ENCODE results near the gene SIAH1. TPM values are rescaled to one million over a fixed set of nuclear protein-coding genes. Genes with fewer than 3 reads are reported as not detected.

The SIAH1 gene
- polyA plus RNA-seq, 1 donor (not counting 4 experiments of a cell fraction or from before 2014, with no cell fraction given): 19.0 TPM

DNA sequence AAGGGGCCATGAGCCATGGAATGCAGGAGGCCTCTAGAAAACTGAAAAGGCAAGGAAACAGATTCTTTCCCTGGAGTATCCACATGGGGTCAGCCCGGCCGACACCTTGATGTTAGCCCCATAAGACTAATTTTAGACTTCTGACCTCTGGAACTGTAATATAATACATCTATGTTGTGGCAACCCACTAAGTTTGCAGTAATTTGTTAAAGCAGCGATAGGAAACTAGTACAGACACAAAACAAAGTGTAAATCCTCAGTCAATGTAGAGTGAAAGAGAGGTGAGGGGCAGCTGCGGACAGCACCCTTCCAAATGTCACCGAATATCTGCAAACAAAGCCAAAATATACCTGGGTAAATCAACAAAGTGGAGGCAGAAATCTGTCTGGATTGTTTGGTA lies 7.2 kb upstream of the SIAH1 start:
- Histone ChIP-seq H3K27me3 (ENCODE audit: control insufficient read depth, extremely low read depth, insufficient read depth, low read length) (no peaks in the 10 kb centered on the region), H3K36me3 (ENCODE audit: control insufficient read depth in 2 of 2, extremely low read depth in 1 of 2, insufficient read depth in 2 of 2, low read length in 2 of 2) (no peaks in the 10 kb centered on the region), H3K9ac (ENCODE audit: control insufficient read depth, extremely low read depth, insufficient read depth, low read length) (no peak overlapping the region), H3K9me3 (ENCODE audit: control insufficient read depth, low read depth, low read length) (no peaks in the 10 kb centered on the region), H2AFZ (ENCODE audit: control insufficient read depth, low read length) (no peak overlapping the region), H3K27ac (ENCODE audit: control insufficient read depth, insufficient read depth, low read length) (no peak overlapping the region), H3K4me3 (ENCODE audit: control insufficient read depth in 2 of 3, extremely low read depth in 1 of 3, insufficient read depth in 2 of 3, low read depth in 1 of 3, low read length in 3 of 3) (no peak overlapping the region), H3K4me2 (ENCODE audit: control insufficient read depth, extremely low read depth, insufficient read depth, low read depth, low read length) (no peak overlapping the region), H4K20me1 (ENCODE audit: control insufficient read depth, extremely low read depth, insufficient read depth, low read length) (no peaks in the 10 kb centered on the region), H3K79me2 (ENCODE audit: control insufficient read depth, insufficient read depth, low read length) (no peaks in the 10 kb centered on the region), H3K4me1 (ENCODE audit: control insufficient read depth, extremely low read depth, insufficient read depth, low read length) (peaks cover 5% of the 10 kb centered on the region), H3K9me1 (ENCODE audit: control insufficient read depth, extremely low read depth, insufficient read depth, low read length) (no peaks in the 10 kb centered on the region)
- FAIRE-seq: no peak
- dilution Hi-C loops (cut with MboI; ENCODE audit: extremely low pct_ligation_motif_present, low sequenced_read_pairs): no loop called here
- no peak for DNase-seq (ENCODE audit: low read depth, low spot score)
- TF ChIP-seq, protein P1, sequence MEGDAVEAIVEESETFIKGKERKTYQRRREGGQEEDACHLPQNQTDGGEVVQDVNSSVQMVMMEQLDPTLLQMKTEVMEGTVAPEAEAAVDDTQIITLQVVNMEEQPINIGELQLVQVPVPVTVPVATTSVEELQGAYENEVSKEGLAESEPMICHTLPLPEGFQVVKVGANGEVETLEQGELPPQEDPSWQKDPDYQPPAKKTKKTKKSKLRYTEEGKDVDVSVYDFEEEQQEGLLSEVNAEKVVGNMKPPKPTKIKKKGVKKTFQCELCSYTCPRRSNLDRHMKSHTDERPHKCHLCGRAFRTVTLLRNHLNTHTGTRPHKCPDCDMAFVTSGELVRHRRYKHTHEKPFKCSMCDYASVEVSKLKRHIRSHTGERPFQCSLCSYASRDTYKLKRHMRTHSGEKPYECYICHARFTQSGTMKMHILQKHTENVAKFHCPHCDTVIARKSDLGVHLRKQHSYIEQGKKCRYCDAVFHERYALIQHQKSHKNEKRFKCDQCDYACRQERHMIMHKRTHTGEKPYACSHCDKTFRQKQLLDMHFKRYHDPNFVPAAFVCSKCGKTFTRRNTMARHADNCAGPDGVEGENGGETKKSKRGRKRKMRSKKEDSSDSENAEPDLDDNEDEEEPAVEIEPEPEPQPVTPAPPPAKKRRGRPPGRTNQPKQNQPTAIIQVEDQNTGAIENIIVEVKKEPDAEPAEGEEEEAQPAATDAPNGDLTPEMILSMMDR (optimal IDR thresholded peaks at IDR 0.05 in 1 of 3, IDR thresholded peaks at IDR 0.05 in 1 of 3, conservative IDR thresholded peaks at IDR 0.05 in 1 of 3; ENCODE audit: extremely low read depth in 1 of 3, insufficient read depth in 2 of 3, low read length in 3 of 3): no peak
- no peak for TF ChIP-seq EZH2 (IDR thresholded peaks at IDR 0.05; ENCODE audit: low read length)

DNA sequence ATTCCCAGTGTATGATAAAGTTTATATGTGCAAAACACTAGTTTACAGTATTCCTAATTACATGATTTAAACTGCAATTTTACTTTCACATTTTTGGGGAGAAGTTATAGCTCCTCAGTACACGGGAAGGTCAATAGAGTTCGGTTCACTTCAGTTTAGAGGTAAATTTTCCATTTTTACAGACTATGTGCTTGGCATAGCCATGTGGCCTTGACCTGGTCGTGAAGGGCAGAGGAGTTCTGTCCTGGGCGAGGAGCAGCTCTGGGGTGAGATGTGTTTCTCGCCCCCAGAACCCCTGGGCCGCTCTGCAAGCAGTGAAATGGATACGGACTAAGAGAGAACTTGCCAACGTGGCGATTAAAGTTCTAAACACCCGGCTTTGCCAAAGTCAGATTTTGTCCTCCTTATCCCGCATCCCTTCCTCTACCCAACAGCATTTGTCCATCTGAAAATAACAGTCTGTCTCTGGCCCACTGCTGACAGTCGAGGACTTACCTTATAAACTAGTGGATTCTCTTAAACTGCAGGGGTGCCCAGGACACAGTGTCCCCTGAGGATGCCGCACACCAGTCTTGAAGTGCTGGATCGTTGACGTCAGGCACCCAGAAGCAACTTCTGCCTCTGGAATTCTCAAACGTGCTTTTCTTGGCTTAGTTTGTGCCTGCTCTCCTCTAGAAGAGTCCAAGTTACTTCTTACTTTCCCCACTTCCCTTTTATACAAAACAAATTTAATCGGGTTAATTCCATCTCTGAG lies 1.5 kb upstream of the SIAH1 start:
- dilution Hi-C loops (cut with MboI; ENCODE audit: extremely low pct_ligation_motif_present, low sequenced_read_pairs): no loop called here
- FAIRE-seq (no peak), DNase-seq (ENCODE audit: low read depth, low spot score) (no peak)
- no peaks in the 10 kb centered on the region for H3K27me3 ChIP-seq (ENCODE audit: control insufficient read depth, extremely low read depth, insufficient read depth, low read length)
- H3K27ac ChIP-seq (ENCODE audit: control insufficient read depth, insufficient read depth, low read length): no peak overlapping the region
- H3K79me2 ChIP-seq (ENCODE audit: control insufficient read depth, insufficient read depth, low read length): peaks cover 28% of the 10 kb centered on the region
- H3K9me1 ChIP-seq (ENCODE audit: control insufficient read depth, extremely low read depth, insufficient read depth, low read length): no peaks in the 10 kb centered on the region
- peaks cover 18% of the 10 kb centered on the region for H3K4me1 ChIP-seq (ENCODE audit: control insufficient read depth, extremely low read depth, insufficient read depth, low read length)
- no peak overlapping the region for H3K9ac ChIP-seq (ENCODE audit: control insufficient read depth, extremely low read depth, insufficient read depth, low read length)
- TF ChIP-seq, protein P1 (optimal IDR thresholded peaks at IDR 0.05 in 1 of 3, IDR thresholded peaks at IDR 0.05 in 1 of 3, conservative IDR thresholded peaks at IDR 0.05 in 1 of 3; ENCODE audit: extremely low read depth in 1 of 3, insufficient read depth in 2 of 3, low read length in 3 of 3): no peak
- TF ChIP-seq EZH2 (IDR thresholded peaks at IDR 0.05; ENCODE audit: low read length): no peak
- no peak overlapping the region for H3K4me3 ChIP-seq (ENCODE audit: control insufficient read depth in 2 of 3, extremely low read depth in 1 of 3, insufficient read depth in 2 of 3, low read depth in 1 of 3, low read length in 3 of 3)
- no peak overlapping the region for H2AFZ ChIP-seq (ENCODE audit: control insufficient read depth, low read length)
- peaks cover 7% of the 10 kb centered on the region for H4K20me1 ChIP-seq (ENCODE audit: control insufficient read depth, extremely low read depth, insufficient read depth, low read length)
- no peaks in the 10 kb centered on the region for H3K36me3 ChIP-seq (ENCODE audit: control insufficient read depth in 2 of 2, extremely low read depth in 1 of 2, insufficient read depth in 2 of 2, low read length in 2 of 2)
- H3K4me2 ChIP-seq (ENCODE audit: control insufficient read depth, extremely low read depth, insufficient read depth, low read depth, low read length): no peak overlapping the region
- H3K9me3 ChIP-seq (ENCODE audit: control insufficient read depth, low read depth, low read length): no peaks in the 10 kb centered on the region
